Adrenal gland (tissue), 12 donors: ENCODE results near the gene MS4A3. TPM values are rescaled to one million over a fixed set of nuclear protein-coding genes. Genes with fewer than 3 reads are reported as not detected.
"Not testable (repeated sequence)": the region's sequence is repeated elsewhere in the genome, so short reads cannot be mapped to it uniquely, and the experiment has no call there.

ENCODE experiments used
- DNase-seq, 7 donors: peaks; one replicate each; pipeline ENCODE4 v3.0.0-alpha.2; 2019 to 2020
- H3K27ac ChIP-seq, 5 donors: fragments of 200-600 bp; sonication (generic) in 4 of 5; 1 replicate in 3 of 5; 2 replicates in 2 of 5; pipeline versions ENCODE4 v1.5.1 to v1.8.0; 2016 to 2020; ENCODE audit warnings: mild to moderate bottlenecking in 1 of 5
- H3K27me3 ChIP-seq: fragments of 200-600 bp; 2 replicates; pipeline ENCODE4 v1.8.0; 2021
- H3K36me3 ChIP-seq, 2 donors: fragments of 200-600 bp; replicated peaks in 1 of 2; 1 replicate in 1 of 2; 2 replicates in 1 of 2; pipeline versions ENCODE4 v1.5.1 to v1.8.0; 2018 to 2022
- H3K4me1 ChIP-seq, 2 donors: fragments of 200-600 bp; replicated peaks in 1 of 2; 1 replicate in 1 of 2; 2 replicates in 1 of 2; pipeline versions ENCODE4 v1.5.1 to v1.8.0; 2018 to 2021
- H3K4me3 ChIP-seq, 4 donors: fragments of 200-600 bp; sonication (generic) in 3 of 4; one replicate each; pipeline ENCODE4 v1.5.1; 2016 to 2018
- H3K9me3 ChIP-seq, 3 donors: fragments of 200-600 bp; sonication (generic) in 1 of 3; replicated peaks in 1 of 3; 1 replicate in 2 of 3; 2 replicates in 1 of 3; pipeline versions ENCODE4 v1.5.1 to v1.8.0; 2016 to 2021
- CTCF ChIP-seq, 6 experiments: fragments of 450-650 bp in 4 of 6; fragments of 200-600 bp in 2 of 6; sonication (generic) in 1 of 6; IDR thresholded peaks; 1 replicate in 5 of 6; 2 replicates in 1 of 6; pipeline versions ENCODE4 v1.5.1 to v1.8.0; 2016 to 2021; ENCODE audit warnings: antibody characterized with exemption in 6 of 6, mild to moderate bottlenecking in 2 of 6, moderate library complexity in 1 of 6
- POLR2A ChIP-seq, 2 donors: fragments of 450-650 bp; IDR thresholded peaks; one replicate each; pipeline ENCODE4 v1.6.1; 2017; ENCODE audit warnings: antibody characterized with exemption in 2 of 2, mild to moderate bottlenecking in 2 of 2, moderate library complexity in 1 of 2
- WGBS, 4 donors: extraction: QIAGEN DNeasy Blood & Tissue Kit in 2 of 4; methylation state at CpG; one replicate each; pipeline versions ENCODE4 v1.1.5 to v1.1.7; 2013 to 2017; 5-methylcytosine and 5-hydroxymethylcytosine counted together
- intact Hi-C, 2 donors: fragments of 100-400 bp; cut with DNase I; formaldehyde crosslinking; loops; one replicate each; pipeline versions ENCODE4 v1.14.1 to v1.15.0; 2022 to 2023
- polyA plus RNA-seq, 3 donors: library from polyadenylated mRNA; stranded (reverse); fragments of 200-250 nt in 2 of 3; fragments of 350-450 nt in 1 of 3; fragmentation: Illumina TruSeq in 1 of 3; extraction: RNeasy Lipid Tissue Mini Kit (QIAGEN cat#74804) in 1 of 3; gene quantifications; one replicate each; pipeline ENCODE4 v1.2.3, GENCODE V29; 2013 to 2014
- total RNA-seq, 9 donors: library from RNA; depleted of rRNA in 4 of 9; stranded (reverse); fragments of >200 nt in 4 of 9; fragments of 120-200 nt in 1 of 9; fragmentation: NEBNext Ultra II Directional in 1 of 9; extraction: Animal tissue kit (Norgen Biotek cat#: 25700) in 1 of 9; gene quantifications; one replicate each; pipeline versions ENCODE4 v1.1.0 to v1.2.4, GENCODE V29; 2013 to 2023
- donor health status: healthy with polysubstance abuse.
- donor health status: Bipolar disorder and iron deficiency.
- donor health status: DM: yes; HTN: yes; CAD: no.
- donor health status: DM: no; HTN: no; CAD: no.
- donor health status: DM: no; HTN: no; CAD: no.
- donor health status: DM: yes; HTN: yes; CAD: no.

Gene MS4A3
- total and polyA plus RNA-seq, 12 donors, result 0.22 TPM; not detected in 11

GRCh38 chr11:60029015-60029632 is 27.3 kb upstream of the MS4A3 start:
- intact Hi-C loops, result no loop called here

GRCh38 chr11:60040109-60040508 is 16.4 kb upstream of the MS4A3 start, which contains the start of gene OOSP2:
OOSP2 (plus strand) TSS chr11:60040409; CDS start chr11:60040460, 51 bp downstream.
- H3K4me1 ChIP-seq, result no peaks in the 10 kb centered on the region
- 74 to 83% (median 77%) methylated on average over 8 of the region's 8 CpGs for WGBS, 4 donors

More at GRCh38 chr11:60029015-60029632, 27.3 kb upstream of the MS4A3 start:
- Histone ChIP-seq H3K27ac (no peak overlapping the region), H3K4me3 (no peak overlapping the region), H3K36me3 (no peaks in the 10 kb centered on the region), H3K27me3 (no peaks in the 10 kb centered on the region), H3K9me3 (no peaks in the 10 kb centered on the region), H3K4me1 (no peaks in the 10 kb centered on the region)
- TF ChIP-seq CTCF (IDR thresholded peaks at IDR 0.05) (no peak), POLR2A (IDR thresholded peaks at IDR 0.05) (no peak)
- WGBS, 4 donors, result 68 to 78% (median 74%) methylated on average over 3 of the region's 3 CpGs
- no peak for DNase-seq

GRCh38 chr11:60050422-60050821 is 6.0 kb upstream of the MS4A3 start:
- H3K27me3 ChIP-seq, H3K4me1 ChIP-seq, H3K9me3 ChIP-seq, H3K27ac ChIP-seq, DNase-seq, intact Hi-C loops, H3K36me3 ChIP-seq, H3K4me3 ChIP-seq: not testable (repeated sequence)

More at GRCh38 chr11:60040109-60040508, 16.4 kb upstream of the MS4A3 start, which contains the start of gene OOSP2:
- H3K27me3 ChIP-seq, result no peaks in the 10 kb centered on the region
- no peaks in the 10 kb centered on the region for H3K36me3 ChIP-seq
- H3K9me3 ChIP-seq, result no peaks in the 10 kb centered on the region
- intact Hi-C loops, result no loop called here
- H3K27ac ChIP-seq, result no peak within 1 kb of the TSS
- DNase-seq, result no peak
- H3K4me3 ChIP-seq, result no peak within 1 kb of the TSS
- TF ChIP-seq CTCF (IDR thresholded peaks at IDR 0.05), result no peak
- TF ChIP-seq POLR2A (IDR thresholded peaks at IDR 0.05), result no peak

GRCh38 chr11:60050839-60051238 is 5.6 kb upstream of the MS4A3 start:
- H3K27me3 ChIP-seq, H3K36me3 ChIP-seq, H3K4me3 ChIP-seq, DNase-seq, H3K27ac ChIP-seq, H3K4me1 ChIP-seq, H3K9me3 ChIP-seq, intact Hi-C loops: not testable (repeated sequence)
- WGBS, 4 donors, result 43 to 68% (median 52%) methylated on average over 3 of the region's 3 CpGs

- no peaks in the 10 kb centered on the region for H3K27me3 ChIP-seq
- H3K4me3 ChIP-seq, result no peak overlapping the region
- H3K27ac ChIP-seq, result no peak overlapping the region
- 65 to 76% (median 70%) methylated on average over 3 of the region's 3 CpGs for WGBS, 4 donors
- TF ChIP-seq POLR2A (IDR thresholded peaks at IDR 0.05), result no peak
- no peak for TF ChIP-seq CTCF (IDR thresholded peaks at IDR 0.05)
- no peaks in the 10 kb centered on the region for H3K9me3 ChIP-seq
- H3K36me3 ChIP-seq, result no peaks in the 10 kb centered on the region
- intact Hi-C loops, result no loop called here
- no peaks in the 10 kb centered on the region for H3K4me1 ChIP-seq
- no peak for DNase-seq
Measured at GRCh38 chr11:60059052-60059451, 2.6 kb downstream of the MS4A3 start.
